SK-N-SH treated with all-trans-retinoic acid at 6 μM for 48 hours (cell line): ENCODE results near the gene MAPK9.

Experiments
- BACH2 ChIP-seq: fragments of 250-450 bp; sonication (Bioruptor Pico); IDR thresholded peaks from 2 replicates; pipeline ENCODE4 v1.9.0; 2021; ENCODE audit warnings: mild to moderate bottlenecking, borderline replicate concordance
- CSRNP3 ChIP-seq: fragments of 250-450 bp; sonication (Bioruptor Pico); IDR thresholded peaks from 2 replicates; pipeline ENCODE4 v1.5.1; 2021; ENCODE audit warnings: mild to moderate bottlenecking, moderate library complexity
- GLIS3 ChIP-seq: fragments of 250-450 bp; sonication (Bioruptor Pico); IDR thresholded peaks from 2 replicates; pipeline ENCODE4 v1.5.0; 2020; ENCODE audit warnings: mild to moderate bottlenecking, moderate library complexity
- PATZ1 ChIP-seq: fragments of 250-450 bp; sonication (Bioruptor Pico); IDR thresholded peaks from 2 replicates; pipeline ENCODE4 v1.8.0; 2020; ENCODE audit warnings: mild to moderate bottlenecking, moderate library complexity, borderline replicate concordance
- PPARA ChIP-seq: fragments of 250-450 bp; sonication (Bioruptor Pico); IDR thresholded peaks from 2 replicates; pipeline ENCODE4 v1.5.0; 2020; ENCODE audit warnings: mild to moderate bottlenecking, borderline replicate concordance
- RARB ChIP-seq: fragments of 250-450 bp; sonication (Bioruptor Pico); IDR thresholded peaks from 2 replicates; pipeline ENCODE4 v1.8.0; 2021; ENCODE audit warnings: mild to moderate bottlenecking, moderate library complexity
- SNAI2 ChIP-seq: fragments of 250-450 bp; sonication (Bioruptor Pico); IDR thresholded peaks from 2 replicates; pipeline ENCODE4 v1.5.0; 2020; ENCODE audit warnings: mild to moderate bottlenecking, moderate library complexity
- TOX ChIP-seq: fragments of 250-450 bp; sonication (Bioruptor Pico); IDR thresholded peaks from 2 replicates; pipeline ENCODE4 v1.8.0; 2021; ENCODE audit warnings: mild to moderate bottlenecking, moderate library complexity, borderline replicate concordance
- TSHZ2 ChIP-seq: fragments of 250-450 bp; sonication (Bioruptor Pico); IDR thresholded peaks from 2 replicates; pipeline ENCODE4 v1.5.0; 2020; ENCODE audit warnings: mild to moderate bottlenecking, moderate library complexity
- ZFP30 ChIP-seq: fragments of 450-650 bp; formaldehyde crosslinking; IDR thresholded peaks from 2 replicates; pipeline ENCODE4 v1.5.0; 2022; ENCODE audit warnings: mild to moderate bottlenecking, moderate library complexity
- ZNF70 ChIP-seq: fragments of 450-650 bp; formaldehyde crosslinking; IDR thresholded peaks from 2 replicates; pipeline ENCODE4 v1.5.0; 2020; ENCODE audit warnings: mild to moderate bottlenecking, moderate library complexity

GRCh38 chr5:180207593-180207992 lies 84.3 kb downstream of the MAPK9 start:
- TF ChIP-seq SNAI2 (no peak), ZNF70 (no peak), PPARA (CRISPR knock-in tag) (no peak), PATZ1 (no peak), RARB (no peak), ZFP30 (CRISPR knock-in tag) (no peak), TSHZ2 (CRISPR knock-in tag) (no peak), GLIS3 (CRISPR knock-in tag) (no peak), BACH2 (CRISPR knock-in tag) (no peak), CSRNP3 (CRISPR knock-in tag) (no peak), TOX (CRISPR knock-in tag) (no peak)
